PC-9 (cell line): Measurements from ENCODE around the gene TENM4. TPM values are rescaled to one million over a fixed set of nuclear protein-coding genes. Genes with fewer than 3 reads are reported as not detected.

ENCODE experiments used
- BruUV-seq: library from RNA; stranded (reverse); fragments of 400-500 nt; replicated peaks from 2 replicates; lab custom pipeline; 2021; lab: Mats Ljungman, UMichigan
- CTCF ChIA-PET: fragments of 300-600 bp; sonication (Branson Sonifier 250); formaldehyde crosslinking; loops from one replicate; lab custom pipeline; 2022; ENCODE audit warnings: antibody characterized with exemption; lab: Charles Lee
- POLR2A ChIA-PET: fragments of 300-600 bp; sonication (Branson Sonifier 250); formaldehyde crosslinking; loops from one replicate; lab custom pipeline; 2022; ENCODE audit warnings: antibody characterized with exemption; ENCODE audit not compliant: unreplicated experiment; lab: Charles Lee
- DNase-seq, 2 experiments: peaks; one replicate each; pipeline versions ENCODE4 v3.0.0 to v3.0.0-alpha.2; 2015 to 2022; ENCODE audit warnings: mixed read lengths in 1 of 2
- H2AFZ ChIP-seq: fragments of 200-600 bp; sonication (generic); 2 replicates; pipeline ENCODE4 v1.8.1; 2017; ENCODE audit warnings: antibody characterized with exemption
- H3F3A ChIP-seq: fragments of 200-600 bp; sonication (generic); 2 replicates; pipeline ENCODE4 v1.8.1; 2017; ENCODE audit warnings: antibody characterized with exemption, mild to moderate bottlenecking, low read depth; ENCODE audit not compliant: insufficient read depth
- H3K27ac ChIP-seq: fragments of 200-600 bp; sonication (generic); 2 replicates; pipeline ENCODE4 v1.6.1; 2016; ENCODE audit warnings: mixed run types
- H3K27me3 ChIP-seq: fragments of 200-600 bp; sonication (generic); 2 replicates; pipeline ENCODE4 v1.6.1; 2016; ENCODE audit warnings: low read depth, mixed run types; ENCODE audit not compliant: insufficient read depth
- H3K36me3 ChIP-seq: fragments of 200-600 bp; sonication (generic); 2 replicates; pipeline ENCODE4 v1.6.1; 2016; ENCODE audit warnings: low read depth, mixed run types
- H3K4me1 ChIP-seq: fragments of 200-600 bp; sonication (generic); replicated peaks from 2 replicates; pipeline ENCODE4 v1.6.1; 2016; ENCODE audit warnings: mixed run types; ENCODE audit not compliant: insufficient read depth
- H3K4me2 ChIP-seq: fragments of 200-600 bp; sonication (generic); 2 replicates; pipeline ENCODE4 v1.6.1; 2017; ENCODE audit warnings: mixed run types
- H3K4me3 ChIP-seq: fragments of 200-600 bp; sonication (generic); 2 replicates; pipeline ENCODE4 v1.6.1; 2016; ENCODE audit warnings: mixed run types
- H3K79me2 ChIP-seq: fragments of 200-600 bp; sonication (generic); 2 replicates; pipeline ENCODE4 v1.6.1; 2017; ENCODE audit warnings: low read depth, mixed run types
- H3K9me2 ChIP-seq: fragments of 200-600 bp; sonication (generic); 2 replicates; pipeline ENCODE4 v1.8.1; 2017; ENCODE audit warnings: mild to moderate bottlenecking; ENCODE audit not compliant: insufficient read depth
- H3K9me3 ChIP-seq: fragments of 200-600 bp; sonication (generic); 2 replicates; pipeline ENCODE4 v1.8.1; 2016; ENCODE audit warnings: low read depth; ENCODE audit not compliant: insufficient read depth
- H4K20me1 ChIP-seq: fragments of 200-600 bp; sonication (generic); 2 replicates; pipeline ENCODE4 v1.8.1; 2017; ENCODE audit not compliant: insufficient read depth
- CTCF ChIP-seq: fragments of 200-600 bp; sonication (generic); conservative IDR thresholded peaks from 2 replicates; pipeline ENCODE4 v1.6.1; 2017; ENCODE audit warnings: mixed run types, antibody characterized with exemption, mild to moderate bottlenecking, moderate library complexity
- EZH2 ChIP-seq: fragments of 200-600 bp; sonication (generic); IDR thresholded peaks from 2 replicates; pipeline ENCODE4 v1.8.0; 2017; ENCODE audit warnings: antibody characterized with exemption, low read depth
- intact Hi-C: fragments of 100-400 bp; cut with micrococcal nuclease; formaldehyde crosslinking; loops from one replicate; pipeline ENCODE4 v1.10.0; 2022; ENCODE audit not compliant: unreplicated experiment
- total RNA-seq: library from RNA; stranded (reverse); gene quantifications from 2 replicates; pipeline ENCODE4 v1.2.3, GENCODE V29; 2021

The TENM4 gene
- total RNA-seq, 1 experiment from 2014 or later = not detected

GRCh38 chr11:79427126-79427525 is 13.7 kb downstream of the TENM4 start:
- BruUV-seq = no TSS peak
- no peak overlapping the region for H3K4me2 ChIP-seq
- H3K36me3 ChIP-seq = no peaks in the 10 kb centered on the region
- no peaks in the 10 kb centered on the region for H3K9me2 ChIP-seq
- no peaks in the 10 kb centered on the region for H4K20me1 ChIP-seq
- CTCF ChIA-PET = no interaction called here
- no peaks in the 10 kb centered on the region for H3K79me2 ChIP-seq
- no peak for DNase-seq
- peaks cover 13% of the 10 kb centered on the region for H3K4me1 ChIP-seq
- H2AFZ ChIP-seq = no peak overlapping the region
- POLR2A ChIA-PET = no interaction called here
- H3K27ac ChIP-seq = no peak overlapping the region
- H3K9me3 ChIP-seq = no peaks in the 10 kb centered on the region
- H3F3A ChIP-seq = no peaks in the 10 kb centered on the region
- intact Hi-C loops = no loop called here
- H3K27me3 ChIP-seq = no peaks in the 10 kb centered on the region
- H3K4me3 ChIP-seq = no peak overlapping the region
- TF ChIP-seq CTCF (no peak), EZH2 (no peak)

DNA sequence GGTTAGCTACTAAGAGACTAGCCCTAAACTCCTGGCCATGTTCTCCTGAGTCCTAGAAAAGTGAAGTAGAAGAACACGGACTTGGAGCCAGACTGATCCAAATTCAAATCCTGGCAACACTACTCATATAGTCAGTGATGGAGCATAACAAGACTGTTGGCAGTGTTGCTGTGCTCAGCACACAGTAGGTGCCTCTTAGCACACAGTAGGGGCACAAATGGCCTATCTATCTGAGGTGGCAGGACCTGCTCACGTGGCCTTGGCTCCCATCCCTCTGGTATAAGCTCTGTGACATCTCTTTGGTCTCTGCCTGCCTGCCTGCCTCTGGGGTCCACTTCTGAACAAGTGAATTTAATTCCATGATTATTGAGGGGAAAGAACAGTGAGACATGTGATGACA is 15.4 kb downstream of the TENM4 start:
- H3K9me2 ChIP-seq = no peaks in the 10 kb centered on the region
- H3K9me3 ChIP-seq = no peaks in the 10 kb centered on the region
- TF ChIP-seq CTCF = no peak
- TF ChIP-seq EZH2 = no peak
- H3K4me3 ChIP-seq = no peak overlapping the region
- intact Hi-C loops = no loop called here
- H3F3A ChIP-seq = no peaks in the 10 kb centered on the region
- H3K27ac ChIP-seq = no peak overlapping the region
- no peak overlapping the region for H3K4me2 ChIP-seq
- H3K36me3 ChIP-seq = no peaks in the 10 kb centered on the region
- H2AFZ ChIP-seq = no peak overlapping the region
- no TSS peak for BruUV-seq
- no peaks in the 10 kb centered on the region for H3K4me1 ChIP-seq
- POLR2A ChIA-PET = no interaction called here
- no peak for DNase-seq
- H4K20me1 ChIP-seq = no peaks in the 10 kb centered on the region
- H3K27me3 ChIP-seq = no peaks in the 10 kb centered on the region
- no peaks in the 10 kb centered on the region for H3K79me2 ChIP-seq
- CTCF ChIA-PET = no interaction called here

- no peaks in the 10 kb centered on the region for H3K79me2 ChIP-seq
- H3K4me2 ChIP-seq = no peak overlapping the region
- POLR2A ChIA-PET = no interaction called here
- peaks cover 12% of the 10 kb centered on the region for H3K4me1 ChIP-seq
- no peaks in the 10 kb centered on the region for H4K20me1 ChIP-seq
- H3K36me3 ChIP-seq = no peaks in the 10 kb centered on the region
- H3K9me3 ChIP-seq = no peaks in the 10 kb centered on the region
- no peak overlapping the region for H3K27ac ChIP-seq
- no peaks in the 10 kb centered on the region for H3K9me2 ChIP-seq
- H3K4me3 ChIP-seq = no peak overlapping the region
- TF ChIP-seq EZH2 = no peak
- TF ChIP-seq CTCF = no peak
- H2AFZ ChIP-seq = no peak overlapping the region
- intact Hi-C loops = no loop called here
- CTCF ChIA-PET = no interaction called here
- no peak for DNase-seq
- no peaks in the 10 kb centered on the region for H3K27me3 ChIP-seq
- no TSS peak for BruUV-seq
- H3F3A ChIP-seq = peaks cover 2% of the 10 kb centered on the region; the same call in 1 of the 2 replicates
These were observed 17.1 kb downstream of the TENM4 start for GRCh38 chr11:79423736-79424135.
